Measurements from ENCODE around the gene GSE1.

- TF ChIP-seq CTCF (IDR thresholded peaks at IDR 0.05; ENCODE audit: low read depth, low read length) (peak; percentile 99), POLR2A (IDR thresholded peaks at IDR 0.05; ENCODE audit: extremely low read depth, insufficient read length) (no peak), MAX (IDR thresholded peaks at IDR 0.05; ENCODE audit: low read depth, low read length) (0 out of 2 replicates have a peak, but pooled peaks have one; percentile 10), MYC (IDR thresholded peaks at IDR 0.05; ENCODE audit: low read depth, low read length) (no peak)
Observed at GRCh38 chr16:85659805-85660511, 46.8 kb downstream of the GSE1 start.

Data from NB4 (cell line).